PC-9 (cell line): ENCODE data around the gene NUP210.

Source experiments
- CTCF ChIP-seq: fragments of 200-600 bp; sonication (generic); conservative IDR thresholded peaks from 2 replicates; pipeline ENCODE4 v1.6.1; 2017; ENCODE audit warnings: mixed run types, antibody characterized with exemption, mild to moderate bottlenecking, moderate library complexity
- EZH2 ChIP-seq: fragments of 200-600 bp; sonication (generic); IDR thresholded peaks from 2 replicates; pipeline ENCODE4 v1.8.0; 2017; ENCODE audit warnings: antibody characterized with exemption, low read depth

DNA sequence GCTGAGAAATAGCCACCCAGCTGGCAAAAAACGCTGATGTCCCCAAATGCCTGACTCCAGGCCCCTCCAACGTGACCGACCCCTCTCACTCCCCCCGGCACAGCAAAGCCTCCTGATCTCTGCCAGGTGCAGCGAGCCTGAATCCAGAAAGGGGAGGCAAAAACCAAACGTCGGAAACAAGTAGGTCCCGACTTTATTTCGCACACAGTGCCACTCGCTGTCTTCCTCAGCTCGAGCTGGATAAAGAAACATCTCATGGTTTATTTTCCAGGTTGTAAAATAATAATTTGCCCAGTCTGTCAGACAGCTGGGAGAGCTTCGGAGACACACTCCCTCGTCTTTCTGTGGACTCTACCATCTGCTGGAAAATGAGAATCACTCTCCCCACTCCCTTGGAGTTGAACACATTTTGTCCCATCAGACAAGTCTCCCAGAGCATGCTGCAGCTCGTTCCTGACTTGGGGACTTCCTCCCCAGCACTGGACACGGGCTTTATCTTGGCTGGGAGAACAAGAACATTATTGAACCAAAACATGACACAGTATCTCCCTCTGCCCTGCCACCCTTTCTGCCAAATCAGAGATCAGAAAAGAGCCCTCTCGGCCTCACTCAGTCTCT lies 142.8 kb downstream of the NUP210 start:
- TF ChIP-seq CTCF = no peak
- TF ChIP-seq EZH2 = no peak
